ENCODE measurements around the gene CDC42BPB.

DNA sequence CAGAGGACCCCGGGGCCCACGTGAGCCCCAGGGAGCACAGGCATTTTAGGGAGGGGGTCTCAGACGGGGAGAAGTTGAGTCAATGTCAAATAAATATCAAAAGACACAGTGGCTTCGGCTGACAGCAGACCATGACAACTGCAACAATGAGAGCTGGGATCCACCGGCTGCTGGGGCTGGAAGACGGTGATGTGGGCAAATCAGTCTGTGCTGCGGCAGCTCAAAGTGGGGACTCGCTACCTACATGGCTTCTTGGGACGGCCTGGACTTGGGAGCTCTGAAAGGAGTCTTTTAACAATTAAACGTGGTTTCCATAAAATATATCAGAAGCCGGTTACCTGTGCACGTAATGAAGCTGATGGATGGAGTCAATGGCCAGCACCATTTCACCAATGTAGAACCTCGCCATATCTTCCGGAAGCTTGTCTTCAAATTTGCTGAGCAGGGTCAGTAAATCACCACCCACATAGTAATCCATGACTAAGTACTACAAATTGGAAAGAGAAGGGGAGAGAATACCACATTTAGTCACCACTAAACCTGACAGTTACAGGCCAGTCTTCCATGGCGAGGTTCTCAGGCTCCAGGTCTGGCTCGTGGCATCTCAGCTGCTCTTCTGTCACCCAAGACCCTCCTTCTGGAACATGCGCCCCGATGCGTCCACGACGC lies 58.0 kb downstream of the CDC42BPB start:
- TF ChIP-seq CTCF (IDR thresholded peaks at IDR 0.05; ENCODE audit: borderline replicate concordance, extremely low read depth, low read length, poor library complexity, severe bottlenecking) = no peak
- TF ChIP-seq EZH2 (IDR thresholded peaks at IDR 0.05; ENCODE audit: borderline replicate concordance, low read depth, low read length, severe bottlenecking) = no peak

All from DND-41 (cell line).